Measurements from ENCODE around the gene SLC25A5. TPM values are rescaled to one million over a fixed set of nuclear protein-coding genes. Genes with fewer than 3 reads are reported as not detected.
A peak's percentile ranks its signal among the peaks of the same experiment; 100 is the strongest.
"Not testable (repeated sequence)": the region's sequence is repeated elsewhere in the genome, so short reads cannot be mapped to it uniquely, and the experiment has no call there.

Gene SLC25A5
- total RNA-seq, 4 donors from 2014 or later = 366 to 1,287 (median 800) TPM

GRCh38 chrX:119501511-119502148, 33.4 kb downstream of the SLC25A5 start:
- TF ChIP-seq, protein P1, sequence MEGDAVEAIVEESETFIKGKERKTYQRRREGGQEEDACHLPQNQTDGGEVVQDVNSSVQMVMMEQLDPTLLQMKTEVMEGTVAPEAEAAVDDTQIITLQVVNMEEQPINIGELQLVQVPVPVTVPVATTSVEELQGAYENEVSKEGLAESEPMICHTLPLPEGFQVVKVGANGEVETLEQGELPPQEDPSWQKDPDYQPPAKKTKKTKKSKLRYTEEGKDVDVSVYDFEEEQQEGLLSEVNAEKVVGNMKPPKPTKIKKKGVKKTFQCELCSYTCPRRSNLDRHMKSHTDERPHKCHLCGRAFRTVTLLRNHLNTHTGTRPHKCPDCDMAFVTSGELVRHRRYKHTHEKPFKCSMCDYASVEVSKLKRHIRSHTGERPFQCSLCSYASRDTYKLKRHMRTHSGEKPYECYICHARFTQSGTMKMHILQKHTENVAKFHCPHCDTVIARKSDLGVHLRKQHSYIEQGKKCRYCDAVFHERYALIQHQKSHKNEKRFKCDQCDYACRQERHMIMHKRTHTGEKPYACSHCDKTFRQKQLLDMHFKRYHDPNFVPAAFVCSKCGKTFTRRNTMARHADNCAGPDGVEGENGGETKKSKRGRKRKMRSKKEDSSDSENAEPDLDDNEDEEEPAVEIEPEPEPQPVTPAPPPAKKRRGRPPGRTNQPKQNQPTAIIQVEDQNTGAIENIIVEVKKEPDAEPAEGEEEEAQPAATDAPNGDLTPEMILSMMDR (IDR thresholded peaks at IDR 0.05) = no peak
- TF ChIP-seq POLR2A (IDR thresholded peaks at IDR 0.05) = no peak
- no peaks in the 10 kb centered on the region for H3K27me3 ChIP-seq
- no peaks in the 10 kb centered on the region for H3K9me3 ChIP-seq
- H3K27ac ChIP-seq = peak overlapping the region in 3 of 4 donors; percentile 59 to 94 (median 90)
- H3K4me1 ChIP-seq = no peaks in the 10 kb centered on the region
- no peaks in the 10 kb centered on the region for H3K36me3 ChIP-seq
- H3K4me3 ChIP-seq = no peak overlapping the region
- no peak for DNase-seq

GRCh38 chrX:119502727-119503483, 34.7 kb downstream of the SLC25A5 start:
- DNase-seq = peak in 2 of 3 donors; percentile 82 to 87
- H3K4me3 ChIP-seq = no peak overlapping the region
- no peaks in the 10 kb centered on the region for H3K27me3 ChIP-seq
- TF ChIP-seq, protein P1 (IDR thresholded peaks at IDR 0.05) = peak in 2 of 6 experiments; percentile 9 to 32
- TF ChIP-seq POLR2A (IDR thresholded peaks at IDR 0.05) = peak; percentile 48 to 52
- no peaks in the 10 kb centered on the region for H3K9me3 ChIP-seq
- H3K4me1 ChIP-seq = no peaks in the 10 kb centered on the region
- peak overlapping the region in 3 of 4 donors; percentile 60 to 94 (median 90) for H3K27ac ChIP-seq
- no peaks in the 10 kb centered on the region for H3K36me3 ChIP-seq

GRCh38 chrX:119503484-119503861, 35.2 kb downstream of the SLC25A5 start:
- Histone ChIP-seq H3K9me3 (no peaks in the 10 kb centered on the region), H3K27me3 (no peaks in the 10 kb centered on the region), H3K4me1 (no peaks in the 10 kb centered on the region), H3K27ac (peak overlapping the region in 3 of 4 donors; percentile 60 to 94 (median 90)), H3K4me3 (no peak overlapping the region), H3K36me3 (no peaks in the 10 kb centered on the region)
- DNase-seq = peak in 2 of 3 donors; percentile 55 to 57
- TF ChIP-seq, protein P1 (IDR thresholded peaks at IDR 0.05) = no peak
- TF ChIP-seq POLR2A (IDR thresholded peaks at IDR 0.05) = no peak

DNA sequence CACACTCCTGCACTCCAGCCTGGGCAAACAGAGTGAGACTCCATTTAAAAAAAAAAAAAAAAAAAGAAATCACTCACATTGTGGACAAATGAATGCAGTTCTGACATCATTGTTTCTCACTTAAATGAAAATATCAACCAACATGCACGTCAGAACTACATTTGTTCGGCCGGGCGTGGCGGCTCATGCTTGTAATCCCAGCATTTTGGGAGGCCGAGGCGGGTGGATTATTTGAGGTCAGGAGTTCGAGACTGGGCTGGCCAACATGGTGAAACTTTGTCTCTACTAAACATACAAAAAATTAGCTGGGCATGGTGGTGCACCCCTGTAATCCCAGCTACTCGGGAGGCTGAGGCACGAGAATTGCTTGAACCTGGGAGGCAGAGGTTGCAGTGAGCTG, 36.9 kb downstream of the SLC25A5 start:
- not testable (repeated sequence) for H3K27me3 ChIP-seq, H3K4me1 ChIP-seq, H3K9me3 ChIP-seq, H3K4me3 ChIP-seq, H3K36me3 ChIP-seq
- DNase-seq = peak in 1 of 3 donors; percentile 39
- peak overlapping the region in 2 of 4 donors; percentile 56 to 90 for H3K27ac ChIP-seq

DNA sequence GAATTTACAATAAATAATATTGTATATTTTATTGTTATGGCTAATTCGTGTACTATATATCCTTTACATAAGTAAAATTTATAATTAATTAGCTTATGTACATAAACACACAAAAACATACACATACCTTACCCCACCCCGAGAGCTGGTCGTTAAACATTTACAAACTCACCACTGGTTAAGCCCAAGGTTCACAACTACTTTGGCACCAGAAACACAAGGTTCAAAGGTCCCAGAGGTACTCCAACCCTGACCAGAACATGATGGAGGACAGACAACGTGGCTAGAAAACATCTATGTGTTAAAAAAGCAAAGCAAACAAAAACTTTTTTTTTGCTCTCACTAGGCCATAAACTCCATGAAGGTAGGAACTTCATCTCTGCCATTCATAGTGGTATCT, 37.7 kb downstream of the SLC25A5 start:
- peak overlapping the region in 1 of 4 donors; percentile 45 for H3K27ac ChIP-seq
- TF ChIP-seq, protein P1 (IDR thresholded peaks at IDR 0.05) = no peak
- TF ChIP-seq POLR2A (IDR thresholded peaks at IDR 0.05) = no peak
- no peaks in the 10 kb centered on the region for H3K9me3 ChIP-seq
- H3K27me3 ChIP-seq = no peaks in the 10 kb centered on the region
- no peaks in the 10 kb centered on the region for H3K36me3 ChIP-seq
- peak in 1 of 3 donors; percentile 62 for DNase-seq
- H3K4me3 ChIP-seq = no peak overlapping the region
- no peaks in the 10 kb centered on the region for H3K4me1 ChIP-seq

- DNase-seq = peak in 1 of 3 donors; percentile 30
- H3K4me3 ChIP-seq = no peak overlapping the region
- no peaks in the 10 kb centered on the region for H3K36me3 ChIP-seq
- no peaks in the 10 kb centered on the region for H3K9me3 ChIP-seq
- peak overlapping the region in 2 of 4 donors; percentile 67 to 74 for H3K27ac ChIP-seq
- H3K4me1 ChIP-seq = no peaks in the 10 kb centered on the region
- TF ChIP-seq POLR2A (IDR thresholded peaks at IDR 0.05) = no peak
- TF ChIP-seq, protein P1 (IDR thresholded peaks at IDR 0.05) = no peak
- no peaks in the 10 kb centered on the region for H3K27me3 ChIP-seq
These were observed 39.0 kb downstream of the SLC25A5 start for GRCh38 chrX:119507206-119507605.

All from Peyer's patch (tissue), 4 donors.